GM18505 (cell line): Measurements from ENCODE around the gene RAD18.

Experiments used
- ATAC-seq: cut with Tn5 transposase; IDR thresholded peaks from one replicate; pipeline ENCODE4 v1.9.1; 2021; ENCODE audit not compliant: unreplicated experiment
- POLR2A ChIP-seq: IDR thresholded peaks from 4 replicates; pipeline ENCODE4 v1.6.1; 2011; ENCODE audit warnings: borderline replicate concordance; ENCODE audit not compliant: insufficient read depth, insufficient read length; ENCODE audit errors: extremely low read depth

The RAD18 gene

DNA sequence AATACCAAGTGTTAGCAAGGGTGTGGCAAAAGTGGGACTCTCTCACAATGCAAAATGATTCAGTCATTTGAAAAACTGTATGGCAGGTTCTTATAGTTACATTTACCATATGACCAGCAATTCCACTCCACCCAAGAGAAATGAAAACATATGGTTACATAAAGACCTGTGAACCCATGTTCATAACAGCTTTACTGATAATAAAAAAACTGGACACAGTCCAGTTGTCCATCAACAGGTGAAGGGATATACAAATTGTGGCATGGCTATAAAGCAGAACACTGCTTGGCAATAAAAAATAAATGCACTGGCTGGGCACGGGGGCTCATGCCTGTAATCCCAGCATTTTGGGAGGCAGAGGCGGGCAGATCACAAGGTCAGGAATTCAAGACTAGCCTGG is 30.8 kb downstream of the RAD18 start:
- no peak for ATAC-seq
- TF ChIP-seq POLR2A = no peak

DNA sequence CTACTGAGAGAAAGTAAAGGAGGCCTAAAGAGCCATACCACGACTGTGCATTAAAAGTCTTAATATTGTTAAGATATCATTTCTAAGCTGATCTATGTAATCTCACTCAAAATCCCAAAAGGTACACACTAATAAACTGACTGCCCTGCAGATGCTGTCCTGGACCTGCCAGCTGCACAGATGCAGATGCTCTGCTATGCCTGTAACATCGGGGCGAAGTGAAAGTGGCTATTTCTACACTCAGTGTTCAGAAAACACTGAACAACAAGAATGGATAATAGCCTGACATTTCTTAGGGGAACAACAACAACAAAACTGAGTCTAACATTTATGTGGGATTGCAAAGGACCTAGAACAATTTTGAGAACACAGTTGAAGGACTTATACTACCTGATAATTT is 31.9 kb downstream of the RAD18 start:
- no peak for TF ChIP-seq POLR2A
- no peak for ATAC-seq

DNA sequence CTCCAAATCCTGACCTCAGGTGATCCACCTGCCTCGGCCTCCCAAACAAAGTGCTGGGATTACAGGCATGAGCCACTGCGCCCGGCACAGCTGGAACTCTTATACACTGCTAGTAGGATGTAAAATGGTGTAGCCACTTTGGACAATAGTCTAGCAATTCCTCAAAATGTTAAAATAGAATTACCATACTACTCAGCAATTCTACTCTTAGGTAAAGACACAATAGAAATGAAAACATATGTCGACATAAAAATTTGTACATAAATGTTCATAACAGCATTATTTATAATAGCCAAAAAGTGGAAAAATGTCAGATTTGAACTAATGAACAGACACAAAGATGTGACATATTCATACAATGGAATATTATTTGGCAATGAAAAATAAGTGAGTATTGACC is 33.4 kb downstream of the RAD18 start:
- no peak for ATAC-seq
- no peak for TF ChIP-seq POLR2A

DNA sequence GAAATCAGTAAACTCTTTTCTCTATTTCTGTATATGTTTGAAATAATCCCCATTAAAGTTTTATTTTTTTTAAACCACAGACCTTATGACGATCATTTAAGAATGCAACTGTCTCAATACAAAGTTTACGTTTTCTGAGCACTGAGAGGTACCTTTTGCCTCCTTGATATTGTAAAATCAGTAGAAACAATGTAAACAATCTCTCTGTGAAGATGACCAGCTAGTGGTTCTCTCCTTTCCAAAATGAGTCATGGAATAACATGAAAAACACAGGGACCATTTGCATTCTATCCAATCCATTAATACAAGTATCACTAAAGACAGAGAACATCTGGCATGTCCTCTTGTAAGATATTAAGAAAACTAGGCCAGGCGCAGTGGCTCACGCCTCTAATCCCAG is 48.8 kb downstream of the RAD18 start:
- no peak for TF ChIP-seq POLR2A
- ATAC-seq = no peak

DNA sequence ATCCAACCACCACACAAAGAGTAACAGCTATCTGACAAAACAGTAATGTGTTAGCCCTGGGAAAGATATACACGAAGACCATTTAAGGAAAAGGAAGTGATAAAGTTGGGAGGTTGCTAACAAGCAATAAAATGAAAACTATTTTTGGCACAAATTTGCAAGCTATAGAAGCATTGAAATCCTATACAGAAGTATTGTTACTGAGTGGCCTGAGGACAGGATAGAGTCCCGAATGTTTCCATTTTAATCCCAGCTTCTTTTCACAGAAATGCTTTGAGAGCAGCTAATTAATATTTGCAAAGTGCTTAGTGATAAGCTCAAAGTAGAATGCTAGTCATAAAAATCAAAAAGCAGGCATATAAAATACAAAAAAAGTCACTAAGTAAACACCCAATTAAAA is 51.5 kb downstream of the RAD18 start:
- no peak for TF ChIP-seq POLR2A
- no peak for ATAC-seq

DNA sequence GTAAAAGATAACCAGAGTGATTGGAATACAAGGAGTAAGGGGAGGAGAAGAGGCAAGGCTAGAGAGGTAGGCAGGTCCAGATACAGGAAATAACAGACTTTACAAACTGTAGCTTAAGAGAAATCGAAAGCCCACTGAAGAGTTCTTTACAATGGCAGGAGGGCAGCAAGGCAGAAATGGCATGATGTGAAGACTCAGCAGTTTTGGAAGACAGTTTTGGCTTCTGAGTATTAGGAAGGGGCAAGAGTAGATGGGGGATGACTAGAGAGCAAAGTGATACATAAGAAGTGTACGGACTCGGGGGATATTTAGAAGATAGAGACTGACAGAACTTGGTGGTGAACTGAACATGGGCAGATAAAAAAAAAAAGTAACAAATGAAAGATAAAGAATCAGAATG is 54.1 kb downstream of the RAD18 start:
- ATAC-seq = no peak
- TF ChIP-seq POLR2A = no peak

DNA sequence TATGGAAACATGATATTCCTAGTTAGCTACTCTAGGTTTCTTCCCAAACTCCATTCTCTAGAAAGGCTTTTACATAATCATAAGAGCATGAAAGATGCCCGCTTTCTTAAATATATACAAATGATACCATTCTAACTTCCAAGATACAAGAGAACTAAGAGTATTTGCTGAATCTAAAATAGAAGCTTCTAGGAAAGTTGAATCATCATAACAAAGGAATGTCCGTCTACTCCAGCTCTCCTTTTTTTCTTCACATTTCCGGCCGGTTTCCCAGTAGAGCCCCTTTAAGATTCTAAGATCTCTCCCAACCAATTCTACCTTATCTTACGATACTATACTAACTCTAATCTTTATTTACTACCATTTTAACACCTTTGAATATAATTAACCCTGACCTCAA is 60.1 kb downstream of the RAD18 start:
- TF ChIP-seq POLR2A = no peak
- no peak for ATAC-seq

DNA sequence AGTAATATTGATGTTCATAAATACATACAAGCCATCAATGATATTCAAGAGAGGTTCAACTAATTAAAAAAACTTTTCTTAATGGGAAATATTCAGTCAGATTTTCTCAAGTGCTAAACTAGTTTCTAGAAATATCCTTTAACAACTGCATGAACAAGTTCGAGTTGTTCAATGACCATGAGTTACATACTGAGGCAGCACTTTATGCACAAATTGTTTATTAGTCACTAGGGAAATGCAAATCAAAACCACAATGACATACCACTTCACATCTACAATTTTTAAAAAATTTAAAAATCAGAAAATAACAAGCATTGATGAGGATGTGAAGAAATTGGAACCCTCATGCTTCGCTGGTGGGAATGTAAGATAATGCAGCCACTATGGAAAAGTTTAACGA is 62.4 kb downstream of the RAD18 start:
- no peak for ATAC-seq
- TF ChIP-seq POLR2A = no peak

DNA sequence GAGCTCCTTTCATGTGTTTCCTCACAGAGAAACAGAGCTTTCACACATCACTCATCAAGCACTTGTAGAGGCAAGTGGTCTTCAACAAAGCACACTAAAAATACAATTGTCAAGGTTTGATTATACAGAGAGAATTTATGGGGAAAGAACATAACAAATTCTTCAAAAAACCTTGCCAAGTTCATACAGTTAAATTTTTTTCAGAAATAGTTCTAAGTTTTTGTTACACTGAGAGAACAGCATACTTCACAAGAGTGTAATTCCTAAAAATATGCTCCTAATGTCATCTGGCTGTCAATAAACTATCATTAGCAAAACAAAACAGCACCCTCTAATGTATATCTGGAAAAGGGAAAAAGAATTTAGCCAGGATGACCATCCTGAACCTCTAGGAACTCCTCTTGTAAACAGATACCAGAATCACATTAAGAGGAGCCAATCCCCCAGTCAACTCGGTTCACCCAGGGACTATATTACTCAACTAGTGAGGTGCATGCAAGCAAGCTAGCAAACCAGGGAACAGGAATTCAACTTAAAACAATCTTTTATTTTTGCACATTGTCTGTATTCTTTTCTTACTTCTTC is 63.3 kb downstream of the RAD18 start:
- ATAC-seq = no peak
- no peak for TF ChIP-seq POLR2A

DNA sequence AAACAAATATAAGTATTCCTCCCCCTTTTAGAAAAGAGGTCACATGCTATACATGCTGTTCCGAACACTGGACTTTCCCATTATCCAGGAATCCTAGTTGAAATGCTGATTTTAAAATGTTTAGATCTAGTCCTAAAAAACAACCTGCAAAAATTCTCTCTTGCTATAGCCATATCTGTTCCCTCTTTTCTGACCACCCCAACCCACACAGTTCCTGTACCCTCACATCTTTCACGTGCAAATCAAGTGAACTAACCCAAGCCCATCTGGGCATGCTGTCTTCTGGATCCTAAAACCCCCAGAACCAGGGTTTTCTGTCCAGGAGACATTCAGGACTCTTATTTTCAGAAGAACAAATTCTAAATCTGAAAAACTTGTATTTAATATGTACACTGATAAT is 67.4 kb downstream of the RAD18 start:
- no peak for TF ChIP-seq POLR2A

DNA sequence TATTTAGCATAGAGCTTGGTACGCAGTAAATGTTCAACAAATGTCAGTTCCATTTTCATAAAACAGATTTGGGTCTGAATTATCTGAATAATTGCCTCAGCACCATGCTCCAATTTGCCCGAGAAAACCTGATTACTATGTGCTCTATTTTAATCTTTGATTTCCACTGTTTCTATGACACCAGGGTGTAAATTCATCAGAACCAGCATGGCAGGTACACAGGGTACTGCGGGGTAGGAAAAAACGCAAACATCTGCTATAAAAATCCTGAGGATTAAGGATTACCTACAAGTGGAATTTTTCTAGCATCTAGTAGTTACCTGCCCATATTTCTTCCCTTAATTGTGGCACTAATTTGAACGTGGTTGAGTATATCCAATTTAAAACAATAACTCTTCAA is 70.3 kb downstream of the RAD18 start:
- no peak for TF ChIP-seq POLR2A
- no peak for ATAC-seq

More for the DNA sequence above, 67.4 kb downstream of the RAD18 start:
- no peak for ATAC-seq

DNA sequence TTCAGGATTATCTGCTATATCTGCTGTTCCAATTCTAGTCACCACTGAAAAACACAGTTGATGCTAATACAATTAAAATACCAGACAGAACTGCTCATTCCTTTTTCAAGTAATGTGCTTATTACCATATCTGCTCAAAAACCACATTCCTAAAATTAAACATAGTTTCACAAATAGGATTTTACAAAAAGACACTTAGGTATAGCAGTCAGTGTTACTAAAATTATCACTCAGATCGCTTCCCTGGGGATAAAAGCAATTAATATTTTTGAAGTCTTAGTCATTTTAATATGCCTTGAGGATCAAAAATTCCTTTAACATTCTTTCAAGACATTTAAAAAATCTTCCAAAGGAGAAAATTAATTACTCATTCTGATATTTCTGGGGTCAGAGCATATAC is 71.5 kb downstream of the RAD18 start:
- ATAC-seq = no peak
- TF ChIP-seq POLR2A = no peak

DNA sequence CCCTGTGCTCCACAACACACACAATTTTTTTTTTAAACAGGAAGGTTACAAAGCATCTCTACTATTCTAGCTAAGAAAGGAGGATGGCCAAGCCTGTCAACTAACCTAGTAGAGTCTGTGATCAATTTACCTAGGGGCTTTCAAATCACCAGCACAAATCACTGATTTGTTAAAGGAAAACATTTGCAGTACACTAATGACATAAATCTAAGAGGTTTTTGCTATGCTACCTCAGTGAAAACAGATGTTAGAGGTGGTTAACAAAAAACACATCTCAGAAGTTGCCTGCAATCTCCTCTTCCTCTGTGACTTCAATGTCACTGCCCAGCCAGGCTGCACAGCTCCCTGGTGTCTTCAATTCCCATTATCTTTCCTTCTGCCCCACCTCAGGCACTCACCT is 72.0 kb downstream of the RAD18 start:
- TF ChIP-seq POLR2A = no peak
- no peak for ATAC-seq

DNA sequence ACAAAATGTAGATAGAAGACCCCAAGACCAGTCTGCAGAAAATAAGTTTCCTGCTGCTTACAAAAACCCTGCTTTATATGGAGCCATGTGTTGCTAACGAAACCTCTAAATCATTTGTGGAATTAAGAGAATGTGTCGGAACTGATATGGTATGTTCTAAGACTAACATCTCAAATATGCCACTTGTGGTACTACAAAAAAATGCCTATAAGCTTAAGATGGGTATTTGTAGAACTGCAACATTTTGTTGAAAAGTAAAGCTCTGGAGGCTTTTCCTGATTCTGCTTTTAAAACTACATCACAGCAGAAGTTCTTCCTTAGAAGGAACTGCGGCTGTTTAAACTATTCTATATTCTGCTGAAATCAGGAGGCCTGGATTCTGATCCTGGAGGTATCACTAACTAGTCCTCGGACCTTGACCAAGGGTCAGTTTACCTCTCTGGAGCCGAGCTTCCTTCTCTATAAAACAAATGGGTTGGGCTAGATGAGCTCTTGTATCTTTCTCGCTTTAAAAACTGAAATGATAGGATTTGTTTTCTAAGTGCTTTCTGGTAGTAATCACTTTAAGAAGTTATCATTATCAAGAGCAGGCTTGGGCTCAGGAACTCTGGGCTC is 74.9 kb downstream of the RAD18 start:
- TF ChIP-seq POLR2A = no peak
- ATAC-seq = no peak
